ENCODE measurements around the gene RSAD2.
A peak's percentile ranks its signal among the peaks of the same experiment; 100 is the strongest.
"Not testable (repeated sequence)": the region's sequence is repeated elsewhere in the genome, so short reads cannot be mapped to it uniquely, and the experiment has no call there.

The RSAD2 gene

GRCh38 chr2:6864923-6865345 is 12.6 kb upstream of the RSAD2 start:
- DNase-seq = peak; percentile 8

GRCh38 chr2:6865346-6866274 is 12.0 kb upstream of the RSAD2 start, which contains the start of gene CMPK2:
Gene CMPK2 (minus strand): TSS chr2:6865907. CDS start chr2:6865696, 211 bp downstream.
- DNase-seq = peak; percentile 70

GRCh38 chr2:6866275-6866671 is 11.3 kb upstream of the RSAD2 start:
- peak; percentile 53 for DNase-seq

GRCh38 chr2:6866982-6867381 is 10.6 kb upstream of the RSAD2 start:
- no peak for DNase-seq

- DNase-seq = no peak
Observed at GRCh38 chr2:6872394-6872793, 5.2 kb upstream of the RSAD2 start.

- DNase-seq = no peak
Observed at GRCh38 chr2:6874032-6874431, 3.5 kb upstream of the RSAD2 start.

GRCh38 chr2:6876309-6876708 is 1.3 kb upstream of the RSAD2 start:
- DNase-seq = no peak

- no peak for DNase-seq
Observed at GRCh38 chr2:6878549-6878948, 972 bp downstream of the RSAD2 start.

GRCh38 chr2:6879011-6879410 is 1.4 kb downstream of the RSAD2 start:
- no peak for DNase-seq

- DNase-seq = peak; percentile 51
Observed at GRCh38 chr2:6880200-6880733, 2.7 kb downstream of the RSAD2 start.

- DNase-seq = no peak
Observed at GRCh38 chr2:6881046-6881445, 3.5 kb downstream of the RSAD2 start.

GRCh38 chr2:6881516-6881915 is 3.9 kb downstream of the RSAD2 start:
- no peak for DNase-seq

- no peak for DNase-seq
Observed at GRCh38 chr2:6883448-6884122, 6.0 kb downstream of the RSAD2 start.

- no peak for DNase-seq
Observed at GRCh38 chr2:6885551-6885950, 8.0 kb downstream of the RSAD2 start.

GRCh38 chr2:6885968-6886367 is 8.4 kb downstream of the RSAD2 start:
- no peak for DNase-seq

- DNase-seq = no peak
Observed at GRCh38 chr2:6887751-6888192, 10.2 kb downstream of the RSAD2 start.

GRCh38 chr2:6888724-6889123 is 11.1 kb downstream of the RSAD2 start:
- no peak for DNase-seq

GRCh38 chr2:6893876-6894482 is 16.4 kb downstream of the RSAD2 start:
- no peak for DNase-seq

GRCh38 chr2:6896930-6897759 is 19.6 kb downstream of the RSAD2 start:
- DNase-seq = peak; percentile 59

GRCh38 chr2:6902581-6902980 is 25.0 kb downstream of the RSAD2 start:
- DNase-seq = not testable (repeated sequence)

GRCh38 chr2:6905668-6906067 is 28.1 kb downstream of the RSAD2 start:
- DNase-seq = no peak

GRCh38 chr2:6906165-6906741 is 28.7 kb downstream of the RSAD2 start:
- peak; percentile 41 for DNase-seq

All from CD4-positive, alpha-beta T cell treated with Interleukin-4 for 4 hours (primary cell).